NCI-H69 (cell line): ENCODE measurements around the gene CYTIP.
"Not testable (repeated sequence)": the region's sequence is repeated elsewhere in the genome, so short reads cannot be mapped to it uniquely, and the experiment has no call there.

Experiments used
- DNase-seq: peaks from one replicate; lab custom pipeline; 2025; lab: John Stamatoyannopoulos, UW

The CYTIP gene

DNA sequence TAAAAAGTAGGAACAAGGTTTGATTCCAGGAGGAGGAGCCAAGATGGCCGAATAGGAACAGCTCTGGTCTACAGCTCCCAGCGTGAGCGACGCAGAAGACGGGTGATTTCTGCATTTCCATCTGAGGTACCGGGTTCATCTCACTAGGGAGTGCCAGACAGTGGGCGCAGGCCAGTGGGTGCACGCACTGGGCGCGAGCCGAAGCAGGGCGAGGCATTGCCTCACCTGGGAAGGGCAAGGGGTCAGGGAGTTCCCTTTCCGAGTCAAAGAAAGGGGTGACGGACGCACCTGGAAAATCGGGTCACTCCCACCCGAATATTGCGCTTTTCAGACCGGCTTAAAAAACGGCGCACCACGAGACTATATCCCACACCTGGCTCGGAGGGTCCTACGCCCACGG lies 75.4 kb downstream of the CYTIP start:
- DNase-seq, result not testable (repeated sequence)

DNA sequence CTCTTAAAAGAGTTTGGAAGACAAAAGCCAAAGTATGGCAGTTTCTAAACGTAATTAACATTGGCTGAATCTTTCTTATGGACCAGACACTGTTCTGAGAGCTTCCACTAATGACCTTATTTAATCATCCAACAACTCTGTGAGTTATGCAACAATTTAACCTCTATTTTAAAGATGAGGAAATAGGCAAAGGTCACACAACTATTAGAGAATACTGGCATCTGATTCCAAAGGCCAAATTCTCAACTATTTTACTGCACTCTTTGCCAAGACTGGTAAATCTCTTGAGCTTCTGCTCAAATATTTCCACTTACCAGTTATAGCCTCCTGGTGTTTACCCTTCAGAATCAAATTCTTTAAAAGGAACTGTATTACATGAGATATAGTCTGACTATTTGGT lies 76.2 kb downstream of the CYTIP start:
- DNase-seq, result no peak
